Fibroblast of lung (primary cell): ENCODE results near the gene ZNF280A. TPM values are rescaled to one million over a fixed set of nuclear protein-coding genes. Genes with fewer than 3 reads are reported as not detected.

Experiments used
- DNase-seq, 2 donors: peaks; one replicate each; pipeline versions ENCODE4 v3.0.0 to v3.0.0-alpha.2; 2010; ENCODE audit warnings: low read depth in 2 of 2
- H2AFZ ChIP-seq: 2 replicates; pipeline ENCODE4 v1.5.1; 2012; ENCODE audit warnings: low read length, control low read depth, inconsistent platforms
- H3K27ac ChIP-seq: 2 replicates; pipeline ENCODE4 v1.5.1; 2011; ENCODE audit warnings: low read length, control low read depth; ENCODE audit not compliant: insufficient read depth
- H3K27me3 ChIP-seq: 2 replicates; pipeline ENCODE4 v1.5.1; 2011; ENCODE audit warnings: mild to moderate bottlenecking, low read length; ENCODE audit not compliant: control insufficient read depth, insufficient read depth
- H3K36me3 ChIP-seq: 2 replicates; pipeline ENCODE4 v1.5.1; 2011; ENCODE audit warnings: low read length; ENCODE audit not compliant: control insufficient read depth, insufficient read depth
- H3K4me1 ChIP-seq: 2 replicates; pipeline ENCODE4 v1.5.1; 2011; ENCODE audit warnings: low read length; ENCODE audit not compliant: control insufficient read depth, insufficient read depth; ENCODE audit errors: extremely low read depth
- H3K4me2 ChIP-seq: 2 replicates; pipeline ENCODE4 v1.5.1; 2011; ENCODE audit warnings: low read length, control low read depth; ENCODE audit not compliant: insufficient read depth; ENCODE audit errors: extremely low read depth
- H3K4me3 ChIP-seq, 4 experiments: fragments of 200-600 bp in 1 of 4; sonication (generic) in 1 of 4; replicated peaks in 1 of 4; 2 replicates each; pipeline ENCODE4 v1.5.1; 2011 to 2016; ENCODE audit warnings: low read length in 4 of 4, low read depth in 3 of 4, mild to moderate bottlenecking in 3 of 4, control low read depth in 2 of 4, inconsistent platforms in 1 of 4, mixed read lengths in 1 of 4; ENCODE audit not compliant: insufficient read depth in 1 of 4; ENCODE audit errors: control extremely low read depth in 1 of 4
- H3K79me2 ChIP-seq: 2 replicates; pipeline ENCODE4 v1.5.1; 2012; ENCODE audit warnings: mild to moderate bottlenecking, low read length, inconsistent platforms; ENCODE audit not compliant: control insufficient read depth, insufficient read depth
- H3K9ac ChIP-seq: 2 replicates; pipeline ENCODE4 v1.5.1; 2011; ENCODE audit warnings: mild to moderate bottlenecking, low read length, control low read depth; ENCODE audit not compliant: insufficient read depth
- H3K9me3 ChIP-seq: 2 replicates; pipeline ENCODE4 v1.5.1; 2012; ENCODE audit warnings: low read depth, low read length; ENCODE audit not compliant: control insufficient read depth, insufficient read depth
- H4K20me1 ChIP-seq: 2 replicates; pipeline ENCODE4 v1.5.1; 2011; ENCODE audit warnings: low read length; ENCODE audit not compliant: control insufficient read depth, insufficient read depth; ENCODE audit errors: extremely low read depth
- EZH2 ChIP-seq: IDR thresholded peaks from 2 replicates; pipeline ENCODE4 v1.5.1; 2012; ENCODE audit warnings: low read length, control low read depth, mild to moderate bottlenecking; ENCODE audit errors: missing control alignments
- polyA plus RNA-seq, 2 donors: library from polyadenylated mRNA; depleted of rRNA in 1 of 2; stranded (reverse) in 1 of 2; unstranded in 1 of 2; fragments of >200 nt; gene quantifications; 2 replicates each; pipeline ENCODE4 v1.2.1, GENCODE V29; 2011 to 2012; ENCODE audit warnings: missing spikeins in 1 of 2
- total RNA-seq: library from RNA; depleted of rRNA; stranded (reverse); fragments of >200 nt; gene quantifications from 2 replicates; pipeline ENCODE4 v1.2.1, GENCODE V29; 2014
- TF ChIP-seq, protein P1 (sequence below), 2 donors: IDR thresholded peaks in 1 of 2; conservative IDR thresholded peaks in 1 of 2; 1 replicate in 1 of 2; 2 replicates in 1 of 2; pipeline ENCODE4 v1.5.1; 2011 to 2012; ENCODE audit warnings: low read length in 2 of 2, control low read depth in 1 of 2, inconsistent platforms in 1 of 2, low read depth in 1 of 2, mild to moderate bottlenecking in 1 of 2

The ZNF280A gene
- total and polyA plus RNA-seq, 2 donors (not counting 1 experiment from before 2014, with no cell fraction given): not detected

DNA sequence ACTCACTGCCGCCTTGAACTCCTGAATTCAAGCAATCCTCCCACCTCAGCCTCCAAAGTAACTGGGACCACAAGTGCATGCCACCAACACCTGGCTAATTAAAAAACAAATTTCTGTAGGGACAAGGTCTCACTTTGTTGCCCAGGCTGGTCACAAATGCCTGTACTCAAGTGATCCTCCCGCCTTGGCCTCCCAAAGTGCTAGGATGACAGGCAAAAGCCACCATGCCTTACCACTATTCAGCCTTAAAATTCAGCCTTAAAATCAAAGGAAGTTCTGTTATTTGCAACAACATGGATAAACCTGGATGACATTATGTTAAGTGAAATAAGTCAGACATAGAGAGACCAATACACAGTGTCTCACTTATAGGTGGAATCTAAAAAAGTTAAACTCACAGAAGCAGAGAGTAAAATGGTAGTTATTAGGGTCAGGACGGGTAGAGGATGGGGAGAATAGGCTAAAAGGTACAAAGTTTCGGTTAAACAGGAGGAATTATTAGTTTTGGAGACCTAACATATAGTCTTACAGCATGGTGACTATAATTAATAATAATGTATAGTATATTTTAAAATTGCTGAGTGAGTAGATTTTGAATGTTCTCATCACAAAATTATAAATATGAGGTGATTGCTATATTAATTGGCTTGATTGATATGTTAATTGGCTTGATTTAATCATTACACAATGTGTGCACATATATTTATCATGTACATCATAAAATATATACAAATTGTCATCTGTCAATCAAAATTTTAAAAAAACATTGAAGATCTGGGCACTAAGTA is 6.2 kb upstream of the ZNF280A start:
- no peak overlapping the region for H3K9ac ChIP-seq
- H3K27ac ChIP-seq: no peak overlapping the region
- no peak overlapping the region for H3K4me2 ChIP-seq
- no peaks in the 10 kb centered on the region for H3K36me3 ChIP-seq
- H3K4me3 ChIP-seq: no peak overlapping the region
- TF ChIP-seq, protein P1, sequence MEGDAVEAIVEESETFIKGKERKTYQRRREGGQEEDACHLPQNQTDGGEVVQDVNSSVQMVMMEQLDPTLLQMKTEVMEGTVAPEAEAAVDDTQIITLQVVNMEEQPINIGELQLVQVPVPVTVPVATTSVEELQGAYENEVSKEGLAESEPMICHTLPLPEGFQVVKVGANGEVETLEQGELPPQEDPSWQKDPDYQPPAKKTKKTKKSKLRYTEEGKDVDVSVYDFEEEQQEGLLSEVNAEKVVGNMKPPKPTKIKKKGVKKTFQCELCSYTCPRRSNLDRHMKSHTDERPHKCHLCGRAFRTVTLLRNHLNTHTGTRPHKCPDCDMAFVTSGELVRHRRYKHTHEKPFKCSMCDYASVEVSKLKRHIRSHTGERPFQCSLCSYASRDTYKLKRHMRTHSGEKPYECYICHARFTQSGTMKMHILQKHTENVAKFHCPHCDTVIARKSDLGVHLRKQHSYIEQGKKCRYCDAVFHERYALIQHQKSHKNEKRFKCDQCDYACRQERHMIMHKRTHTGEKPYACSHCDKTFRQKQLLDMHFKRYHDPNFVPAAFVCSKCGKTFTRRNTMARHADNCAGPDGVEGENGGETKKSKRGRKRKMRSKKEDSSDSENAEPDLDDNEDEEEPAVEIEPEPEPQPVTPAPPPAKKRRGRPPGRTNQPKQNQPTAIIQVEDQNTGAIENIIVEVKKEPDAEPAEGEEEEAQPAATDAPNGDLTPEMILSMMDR (conservative IDR thresholded peaks at IDR 0.05 in 1 of 2, IDR thresholded peaks at IDR 0.05 in 1 of 2; ENCODE audit: low read depth in 1 of 2, low read length in 2 of 2): no peak
- no peak for TF ChIP-seq EZH2
- H3K27me3 ChIP-seq: no peaks in the 10 kb centered on the region
- no peaks in the 10 kb centered on the region for H4K20me1 ChIP-seq
- no peak overlapping the region for H2AFZ ChIP-seq
- H3K4me1 ChIP-seq: no peaks in the 10 kb centered on the region
- H3K9me3 ChIP-seq: no peaks in the 10 kb centered on the region
- DNase-seq: no peak
- H3K79me2 ChIP-seq: no peaks in the 10 kb centered on the region

DNA sequence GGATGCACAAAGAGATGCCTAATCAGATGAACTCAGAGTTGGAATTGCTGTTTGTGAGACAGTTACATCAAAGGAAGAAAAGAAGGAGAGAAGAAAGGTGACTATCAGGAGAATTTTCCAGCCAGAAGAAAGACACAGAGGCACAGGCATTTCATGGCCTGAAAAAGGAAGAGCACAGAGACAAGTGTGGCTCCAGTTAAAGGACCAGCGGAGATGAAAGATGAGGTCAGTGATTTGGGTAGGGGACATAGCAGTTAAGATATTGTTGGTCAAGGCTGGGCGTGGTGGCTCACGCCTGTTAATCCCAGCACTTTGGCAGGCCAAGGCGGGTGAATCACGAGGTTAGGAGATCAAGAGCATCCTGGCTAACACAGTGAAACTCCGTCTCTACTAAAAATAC is 3.4 kb upstream of the ZNF280A start:
- Histone ChIP-seq H3K4me2 (no peak overlapping the region), H4K20me1 (no peaks in the 10 kb centered on the region), H3K9ac (no peak overlapping the region), H3K9me3 (no peaks in the 10 kb centered on the region), H2AFZ (no peak overlapping the region), H3K36me3 (no peaks in the 10 kb centered on the region), H3K4me1 (no peaks in the 10 kb centered on the region), H3K4me3 (no peak overlapping the region), H3K79me2 (no peaks in the 10 kb centered on the region), H3K27ac (no peak overlapping the region), H3K27me3 (no peaks in the 10 kb centered on the region)
- DNase-seq: no peak
- no peak for TF ChIP-seq EZH2
- TF ChIP-seq, protein P1 (conservative IDR thresholded peaks at IDR 0.05 in 1 of 2, IDR thresholded peaks at IDR 0.05 in 1 of 2; ENCODE audit: low read depth in 1 of 2, low read length in 2 of 2): no peak

DNA sequence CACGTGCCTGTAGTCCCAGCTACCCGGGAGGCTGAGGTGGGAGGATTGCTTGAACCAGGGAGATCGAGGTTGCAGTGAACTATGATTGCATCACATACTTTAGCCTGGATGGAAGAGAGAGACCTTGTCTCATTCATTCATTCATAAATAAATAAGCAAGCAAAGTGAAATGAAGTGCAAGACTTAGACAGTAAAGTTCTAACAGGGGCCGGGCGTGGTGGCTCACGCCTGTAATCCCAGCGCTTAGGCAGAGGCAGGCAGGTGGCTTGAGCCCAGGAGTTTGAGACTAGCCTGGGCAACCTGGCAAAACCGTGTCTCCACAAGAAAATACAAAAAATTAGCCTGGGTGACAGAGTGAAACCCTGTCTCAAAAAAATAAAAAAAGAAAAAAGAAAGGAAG is 1.6 kb upstream of the ZNF280A start:
- no peaks in the 10 kb centered on the region for H3K4me1 ChIP-seq
- no peak overlapping the region for H3K9ac ChIP-seq
- no peaks in the 10 kb centered on the region for H3K36me3 ChIP-seq
- no peaks in the 10 kb centered on the region for H3K9me3 ChIP-seq
- H4K20me1 ChIP-seq: no peaks in the 10 kb centered on the region
- H3K4me2 ChIP-seq: no peak overlapping the region
- no peak overlapping the region for H3K27ac ChIP-seq
- no peak overlapping the region for H2AFZ ChIP-seq
- no peaks in the 10 kb centered on the region for H3K27me3 ChIP-seq
- no peaks in the 10 kb centered on the region for H3K79me2 ChIP-seq
- no peak overlapping the region for H3K4me3 ChIP-seq
- TF ChIP-seq, protein P1 (conservative IDR thresholded peaks at IDR 0.05 in 1 of 2, IDR thresholded peaks at IDR 0.05 in 1 of 2; ENCODE audit: low read depth in 1 of 2, low read length in 2 of 2): no peak
- no peak for TF ChIP-seq EZH2
- no peak for DNase-seq
